K562 (cell line): ENCODE results near the gene MECR. TPM values are rescaled to one million over a fixed set of nuclear protein-coding genes. Genes with fewer than 3 reads are reported as not detected.

ENCODE experiments used
- ATAC-seq: fragments of 200-7000 bp; cut with Tn5 transposase; 3 replicates; pipeline ENCODE4 v1.9.1; 2020; ENCODE audit warnings: moderate library complexity
- BruUV-seq: library from RNA; stranded (reverse); fragments of 400-500 nt; replicated peaks from 2 replicates; lab custom pipeline; 2021; lab: Mats Ljungman, UMichigan
- CTCF ChIA-PET: fragments of 300-600 bp; formaldehyde crosslinking; extraction: SDS; loops from one replicate; lab custom pipeline; 2021; ENCODE audit warnings: low intra/inter-chr PET ratio; lab: Yijun Ruan, JAX
- POLR2A ChIA-PET: fragments of 300-600, 350-650 bp; sonication (Branson Sonifier 250); formaldehyde crosslinking; extraction: SDS; loops from one replicate; lab custom pipeline; 2021; ENCODE audit warnings: antibody characterized with exemption, inconsistent platforms; lab: Yijun Ruan, JAX
- DNase-seq, 4 experiments: peaks; one replicate each; pipeline versions ENCODE4 v3.0.0 to v3.0.0-alpha.2; 2011 to 2018; ENCODE audit warnings: low spot score in 3 of 4, mixed read lengths in 3 of 4; ENCODE audit errors: extremely low read depth in 1 of 4
- FAIRE-seq: peaks from 2 replicates; lab custom pipeline; 2011; peaks lifted over from hg19 to GRCh38; lab: Jason Lieb, UNC
- H2AFZ ChIP-seq: 2 replicates; pipeline ENCODE4 v1.6.0; 2011; ENCODE audit warnings: low read depth, low read length, control low read depth, inconsistent platforms
- H3K27ac ChIP-seq: fragments of 200-600 bp; 3 replicates; pipeline ENCODE4 v1.8.0; 2011; ENCODE audit warnings: low read depth, mild to moderate bottlenecking, control low read depth, inconsistent platforms, low read length, moderate library complexity, mixed read lengths; ENCODE audit errors: extremely low read depth
- H3K27me3 ChIP-seq, 2 experiments: fragments of 300-600 bp in 1 of 2; 2 replicates in 1 of 2; 3 replicates in 1 of 2; pipeline versions ENCODE4 v1.6.0 to v1.8.0; 2011; ENCODE audit warnings: inconsistent platforms in 2 of 2, low read length in 2 of 2, mild to moderate bottlenecking in 1 of 2, mixed read lengths in 1 of 2, moderate library complexity in 1 of 2; ENCODE audit not compliant: control insufficient read depth in 2 of 2, insufficient read depth in 2 of 2
- H3K36me3 ChIP-seq: fragments of 300-600 bp; 3 replicates; pipeline ENCODE4 v1.8.0; 2011; ENCODE audit warnings: mild to moderate bottlenecking, low read length, inconsistent platforms; ENCODE audit not compliant: control insufficient read depth, insufficient read depth
- H3K4me1 ChIP-seq, 2 experiments: fragments of 200-600 bp in 1 of 2; replicated peaks in 1 of 2; 2 replicates in 1 of 2; 3 replicates in 1 of 2; pipeline versions ENCODE4 v1.5.1 to v1.8.0; 2011; ENCODE audit warnings: inconsistent platforms in 2 of 2, low read length in 2 of 2, mild to moderate bottlenecking in 1 of 2, mixed read lengths in 1 of 2, moderate library complexity in 1 of 2; ENCODE audit not compliant: control insufficient read depth in 2 of 2, insufficient read depth in 2 of 2
- H3K4me2 ChIP-seq: 2 replicates; pipeline ENCODE4 v1.6.1; 2011; ENCODE audit warnings: low read length, control low read depth, inconsistent platforms, mixed read lengths; ENCODE audit not compliant: insufficient read depth
- H3K4me3 ChIP-seq: fragments of 200-600 bp; sonication (generic), shearing (Covaris generic); 2 replicates; pipeline ENCODE4 v1.5.1; 2016; ENCODE audit warnings: control low read depth, inconsistent platforms
- H3K79me2 ChIP-seq: fragments of 200-600 bp; 3 replicates; pipeline ENCODE4 v1.8.0; 2011; ENCODE audit warnings: low read length, inconsistent platforms; ENCODE audit not compliant: control insufficient read depth, insufficient read depth
- H3K9ac ChIP-seq, 2 experiments: 2 replicates each; pipeline versions ENCODE4 v1.6.0 to v1.6.1; 2011; ENCODE audit warnings: low read depth in 2 of 2, low read length in 2 of 2, control low read depth in 1 of 2, inconsistent platforms in 1 of 2, mild to moderate bottlenecking in 1 of 2, mixed read lengths in 1 of 2; ENCODE audit not compliant: insufficient read depth in 1 of 2
- H3K9me1 ChIP-seq: one replicate; pipeline ENCODE4 v1.6.0; 2011; ENCODE audit warnings: inconsistent platforms, mild to moderate bottlenecking, low read length, moderate library complexity; ENCODE audit not compliant: control insufficient read depth, insufficient read depth
- H3K9me3 ChIP-seq: replicated peaks from 2 replicates; pipeline ENCODE4 v1.5.1; 2011; ENCODE audit warnings: low read depth, low read length, inconsistent platforms; ENCODE audit not compliant: control insufficient read depth, insufficient read depth
- H4K20me1 ChIP-seq: replicated peaks from 2 replicates; pipeline ENCODE4 v1.6.1; 2011; ENCODE audit warnings: low read length, inconsistent platforms, mixed read lengths; ENCODE audit not compliant: control insufficient read depth, insufficient read depth
- CBFA2T2 ChIP-seq: fragments of 450-650 bp; conservative IDR thresholded peaks from 2 replicates; pipeline ENCODE4 v1.6.1; 2017; ENCODE audit warnings: mild to moderate bottlenecking
- CHCHD3 ChIP-seq: fragments of 250-450 bp; sonication (Bioruptor Pico); IDR thresholded peaks from 2 replicates; pipeline ENCODE4 v2.1.2; 2022; ENCODE audit warnings: mild to moderate bottlenecking
- EP400 ChIP-seq: fragments of 450-650 bp; IDR thresholded peaks from 2 replicates; pipeline ENCODE4 v1.6.1; 2017; ENCODE audit warnings: antibody characterized with exemption, mild to moderate bottlenecking, moderate library complexity
- FOXP1 ChIP-seq: sonication (generic); formaldehyde crosslinking; IDR thresholded peaks from 2 replicates; pipeline ENCODE4 v1.8.0; 2022; ENCODE audit warnings: mild to moderate bottlenecking, missing genetic modification reagents
- GABPA ChIP-seq: fragments of 200-800 bp; sonication (Bioruptor generic); conservative IDR thresholded peaks from 2 replicates; pipeline ENCODE4 v1.6.1; 2016; ENCODE audit warnings: low read depth, missing genetic modification characterization, missing compliant biosample characterization
- GATAD2A ChIP-seq: fragments of 450-650 bp; IDR thresholded peaks from 2 replicates; pipeline ENCODE4 v1.6.1; 2017
- JUN ChIP-seq, 2 experiments: sonication (generic) in 1 of 2; formaldehyde crosslinking in 1 of 2; IDR thresholded peaks; 2 replicates each; pipeline versions ENCODE4 v1.6.1 to v1.8.0; 2012 to 2022; ENCODE audit warnings: borderline replicate concordance in 2 of 2, mild to moderate bottlenecking in 2 of 2, improper control_type of control experiment in 1 of 2, low read depth in 1 of 2, low read length in 1 of 2, missing genetic modification reagents in 1 of 2
- LCOR ChIP-seq: sonication (generic); formaldehyde crosslinking; IDR thresholded peaks from 2 replicates; pipeline ENCODE4 v1.8.0; 2022; ENCODE audit warnings: mild to moderate bottlenecking, missing genetic modification reagents
- MEF2D ChIP-seq: conservative IDR thresholded peaks from 2 replicates; pipeline ENCODE4 v1.6.1; 2016; ENCODE audit warnings: low read depth, missing genetic modification characterization, missing compliant biosample characterization
- NR2F6 ChIP-seq: fragments of 450-650 bp; formaldehyde crosslinking; IDR thresholded peaks from 2 replicates; pipeline ENCODE4 v1.4.0; 2020; ENCODE audit warnings: mild to moderate bottlenecking
- NR3C1 ChIP-seq: sonication (generic); formaldehyde crosslinking; IDR thresholded peaks from 2 replicates; pipeline ENCODE4 v1.8.1; 2022; ENCODE audit warnings: missing genetic modification reagents
- PPARD ChIP-seq: fragments of 250-450 bp; sonication (Bioruptor Pico); IDR thresholded peaks from 2 replicates; pipeline ENCODE4 v1.8.0; 2022; ENCODE audit warnings: inconsistent platforms, mild to moderate bottlenecking, moderate library complexity
- TCF7L2 ChIP-seq: fragments of 150-350 bp; IDR thresholded peaks from 2 replicates; pipeline ENCODE4 v1.6.1; 2016; ENCODE audit warnings: low read depth, mild to moderate bottlenecking, low read length, moderate library complexity
- ZBTB7A ChIP-seq: IDR thresholded peaks from 2 replicates; pipeline ENCODE4 v1.6.1; 2011; ENCODE audit warnings: low read depth, mild to moderate bottlenecking, low read length, moderate library complexity, borderline replicate concordance; ENCODE audit not compliant: control insufficient read depth
- ZNF134 ChIP-seq: fragments of 250-450 bp; sonication (Bioruptor Pico); conservative IDR thresholded peaks from 2 replicates; pipeline ENCODE4 v1.4.0; 2020
- ZNF347 ChIP-seq: fragments of 450-650 bp; formaldehyde crosslinking; IDR thresholded peaks from 2 replicates; pipeline ENCODE4 v1.4.0; 2020; ENCODE audit warnings: low read depth, mild to moderate bottlenecking, moderate library complexity
- ZNF583 ChIP-seq: fragments of 250-450 bp; sonication (Bioruptor Pico); IDR thresholded peaks from 2 replicates; pipeline ENCODE4 v1.4.0; 2020
- ZNF830 ChIP-seq: fragments of 250-450 bp; sonication (Bioruptor Pico); IDR thresholded peaks from 2 replicates; pipeline ENCODE4 v1.5.0; 2021; ENCODE audit warnings: mild to moderate bottlenecking
- WGBS: fragments of 100-300 bp; shearing (Covaris generic); methylation state at CpG from one replicate; pipeline ENCODE4 v1.1.6; 2016; ENCODE audit warnings: low coverage, mixed read lengths; ENCODE audit not compliant: insufficient coverage; ENCODE audit errors: missing lambda C conversion rate; 5-methylcytosine and 5-hydroxymethylcytosine counted together
- in situ Hi-C: fragments of 300-500 bp; cut with MboI; formaldehyde crosslinking; loops from 4 replicates; pipeline ENCODE4 v1.15.0; 2018; ENCODE audit warnings: inconsistent platforms, mixed read lengths
- intact Hi-C: fragments of 100-400 bp; cut with micrococcal nuclease; formaldehyde crosslinking; loops from 2 replicates; pipeline ENCODE4 v1.14.2; 2022
- polyA plus RNA-seq, 8 experiments: library from polyadenylated mRNA; depleted of rRNA in 4 of 8; stranded (reverse) in 5 of 8; unstranded in 3 of 8; fragments of >200 nt; fragmentation: Nextera tagmentation in 2 of 8; fragmentation: Illumina TruSeq in 1 of 8; extraction: Ambion mirVana in 2 of 8; extraction: Trizol in 1 of 8; gene quantifications; 2 replicates each; pipeline versions ENCODE4 v1.2.1 to v1.2.3, GENCODE V29; 2011 to 2014; ENCODE audit warnings: inconsistent platforms in 1 of 8, missing spikeins in 1 of 8
- total RNA-seq, 7 experiments: library from RNA; depleted of rRNA in 6 of 7; stranded (reverse); fragments of >200 nt in 6 of 7; fragmentation: Illumina TruSeq in 2 of 7; extraction: Trizol in 2 of 7; gene quantifications; 2 replicates each; pipeline versions ENCODE4 v1.2.1 to v1.2.3, GENCODE V29; 2011 to 2021; ENCODE audit warnings: low replicate concordance in 1 of 7
- TF ChIP-seq, protein P1 (sequence below): fragments of 450-650 bp; formaldehyde crosslinking; IDR thresholded peaks from 2 replicates; pipeline ENCODE4 v1.4.0; 2022; ENCODE audit warnings: missing genetic modification characterization
- TF ChIP-seq, protein P2 (sequence below): fragments of 250-450 bp; sonication (Bioruptor Pico); IDR thresholded peaks from 2 replicates; pipeline ENCODE4 v1.5.1; 2021; ENCODE audit warnings: mild to moderate bottlenecking
- TF ChIP-seq, protein P3 (sequence below): fragments of 450-650 bp; IDR thresholded peaks from 2 replicates; pipeline ENCODE4 v1.6.1; 2016

MECR gene
- total and polyA plus RNA-seq, 9 of the 15 experiments (the other 6 are each of a cell fraction or from before 2014, with no cell fraction given): 10.4 to 58.6 (median 42.9) TPM

DNA sequence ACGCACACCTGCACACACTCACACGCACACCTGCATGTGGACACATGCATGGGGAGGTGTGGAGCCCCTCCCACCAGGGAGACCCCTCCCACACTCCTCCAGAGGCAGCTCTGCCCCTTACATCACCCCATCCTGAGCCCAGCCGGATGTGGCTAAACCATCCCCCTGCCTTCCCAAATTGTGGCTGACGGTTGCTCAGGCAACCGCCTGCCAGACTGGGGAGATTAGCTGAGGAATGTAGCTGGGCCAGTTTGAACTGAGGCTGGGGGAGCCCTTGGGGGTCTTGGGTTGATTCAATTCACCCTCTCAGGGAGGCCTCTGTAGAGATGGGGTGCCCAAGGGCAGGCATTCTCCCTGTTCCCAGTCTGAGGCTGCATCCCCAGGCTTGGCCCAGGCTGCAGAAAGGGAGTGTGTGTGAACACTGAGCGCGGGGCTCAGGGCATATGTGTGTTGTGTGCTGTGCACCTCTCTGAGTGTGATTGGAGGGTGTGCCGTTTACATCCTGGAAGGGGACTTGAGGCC lies 18.5 kb upstream of the MECR start:
- WGBS: 6% methylated on average over 8 of the region's 8 CpGs
- ChIA-PET CTCF (no interaction called here), POLR2A (interaction anchor here (1.0 to 1.5 kb wide), 2 partner anchors 8 to 10 kb away, joined by 4 to 5 read pairs; no protein-coding TSS in a partner anchor)
- Histone ChIP-seq H3K4me3 (no peak overlapping the region), H3K27me3 (peaks cover 20 to 44% of the 10 kb centered on the region in 2 experiments; a peak in 4 of 5 replicates), H2AFZ (no peak overlapping the region), H3K79me2 (no peaks in the 10 kb centered on the region), H3K9ac (peak overlapping the region in 1 of 2 experiments; percentile 38; a peak in 1 of 4 replicates), H3K9me3 (no peaks in the 10 kb centered on the region), H3K27ac (no peak overlapping the region), H3K9me1 (no peaks in the 10 kb centered on the region), H4K20me1 (peaks cover 23% of the 10 kb centered on the region), H3K4me1 (peaks cover 4 to 10% of the 10 kb centered on the region in 2 experiments; a peak in 2 of 5 replicates), H3K36me3 (no peaks in the 10 kb centered on the region), H3K4me2 (no peak overlapping the region)
- in situ Hi-C loops (no loop called here), intact Hi-C loops (no loop called here)
- ATAC-seq (peak; percentile 70), DNase-seq (peak in 2 of 4 experiments; percentile 33 to 47), FAIRE-seq (peak; percentile 6)
- no TSS peak for BruUV-seq
- TF ChIP-seq GABPA (tag) (peak; percentile 78), ZNF134 (no peak), FOXP1 (no peak), CBFA2T2 (no peak), JUN (IDR thresholded peaks at IDR 0.05; ENCODE audit: borderline replicate concordance, low read depth, low read length) (0 out of 2 replicates have a peak, but pooled peaks have one; percentile 22), JUN (CRISPR knock-in tag; IDR thresholded peaks at IDR 0.05; ENCODE audit: borderline replicate concordance) (no peak), CHCHD3 (no peak), NR2F6 (CRISPR knock-in tag) (no peak), ZBTB7A (peak; percentile 35; the same call in 1 of the 2 replicates), NR3C1 (CRISPR knock-in tag) (no peak), LCOR (CRISPR knock-in tag) (peak; percentile 71; the same call in 1 of the 2 replicates), TCF7L2 (no peak), EP400 (no peak), GATAD2A (no peak), ZNF830 (CRISPR knock-in tag) (no peak), ZNF583 (CRISPR knock-in tag) (no peak), PPARD (CRISPR knock-in tag) (no peak), MEF2D (tag) (no peak), ZNF347 (CRISPR knock-in tag) (no peak)
- TF ChIP-seq, protein P1, sequence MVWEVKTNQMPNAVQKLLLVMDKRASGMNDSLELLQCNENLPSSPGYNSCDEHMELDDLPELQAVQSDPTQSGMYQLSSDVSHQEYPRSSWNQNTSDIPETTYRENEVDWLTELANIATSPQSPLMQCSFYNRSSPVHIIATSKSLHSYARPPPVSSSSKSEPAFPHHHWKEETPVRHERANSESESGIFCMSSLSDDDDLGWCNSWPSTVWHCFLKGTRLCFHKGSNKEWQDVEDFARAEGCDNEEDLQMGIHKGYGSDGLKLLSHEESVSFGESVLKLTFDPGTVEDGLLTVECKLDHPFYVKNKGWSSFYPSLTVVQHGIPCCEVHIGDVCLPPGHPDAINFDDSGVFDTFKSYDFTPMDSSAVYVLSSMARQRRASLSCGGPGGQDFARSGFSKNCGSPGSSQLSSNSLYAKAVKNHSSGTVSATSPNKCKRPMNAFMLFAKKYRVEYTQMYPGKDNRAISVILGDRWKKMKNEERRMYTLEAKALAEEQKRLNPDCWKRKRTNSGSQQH: no peak
- TF ChIP-seq, protein P2, sequence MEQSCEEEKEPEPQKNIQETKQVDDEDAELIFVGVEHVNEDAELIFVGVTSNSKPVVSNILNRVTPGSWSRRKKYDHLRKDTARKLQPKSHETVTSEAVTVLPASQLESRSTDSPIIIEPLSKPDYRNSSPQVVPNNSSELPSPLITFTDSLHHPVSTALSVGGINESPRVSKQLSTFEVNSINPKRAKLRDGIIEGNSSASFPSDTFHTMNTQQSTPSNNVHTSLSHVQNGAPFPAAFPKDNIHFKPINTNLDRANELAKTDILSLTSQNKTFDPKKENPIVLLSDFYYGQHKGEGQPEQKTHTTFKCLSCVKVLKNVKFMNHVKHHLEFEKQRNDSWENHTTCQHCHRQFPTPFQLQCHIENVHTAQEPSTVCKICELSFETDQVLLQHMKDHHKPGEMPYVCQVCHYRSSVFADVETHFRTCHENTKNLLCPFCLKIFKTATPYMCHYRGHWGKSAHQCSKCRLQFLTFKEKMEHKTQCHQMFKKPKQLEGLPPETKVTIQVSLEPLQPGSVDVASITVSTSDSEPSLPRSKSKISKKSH (CRISPR knock-in tag): no peak
- TF ChIP-seq, protein P3, sequence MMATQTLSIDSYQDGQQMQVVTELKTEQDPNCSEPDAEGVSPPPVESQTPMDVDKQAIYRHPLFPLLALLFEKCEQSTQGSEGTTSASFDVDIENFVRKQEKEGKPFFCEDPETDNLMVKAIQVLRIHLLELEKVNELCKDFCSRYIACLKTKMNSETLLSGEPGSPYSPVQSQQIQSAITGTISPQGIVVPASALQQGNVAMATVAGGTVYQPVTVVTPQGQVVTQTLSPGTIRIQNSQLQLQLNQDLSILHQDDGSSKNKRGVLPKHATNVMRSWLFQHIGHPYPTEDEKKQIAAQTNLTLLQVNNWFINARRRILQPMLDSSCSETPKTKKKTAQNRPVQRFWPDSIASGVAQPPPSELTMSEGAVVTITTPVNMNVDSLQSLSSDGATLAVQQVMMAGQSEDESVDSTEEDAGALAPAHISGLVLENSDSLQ: peak; percentile 60; the same call in 1 of the 2 replicates
